ENCODE results near the gene AFDN. TPM values are rescaled to one million over a fixed set of nuclear protein-coding genes. Genes with fewer than 3 reads are reported as not detected.

The AFDN gene
- total and polyA plus RNA-seq, 10 of the 15 experiments (the other 5 are each of a cell fraction or from before 2014, with no cell fraction given), result 5.7 to 68.2 (median 45.1) TPM

- H3K9me3 ChIP-seq (replicated peaks; ENCODE audit: control insufficient read depth, insufficient read depth, low read length), result no peaks in the 10 kb centered on the region
- no TSS peak for BruUV-seq (replicated peaks)
- H3K27me3 ChIP-seq (replicated peaks in 1 of 2; ENCODE audit: control insufficient read depth in 2 of 2, insufficient read depth in 2 of 2, low read length in 1 of 2), result no peaks in the 10 kb centered on the region
- POLR2A ChIA-PET, result no interaction called here
- RAD21 ChIA-PET (ENCODE audit: unreplicated experiment), result no interaction called here
- no peak overlapping the region for H3K9ac ChIP-seq (ENCODE audit: control insufficient read depth, insufficient read depth, low read length)
- in situ Hi-C loops (cut with MboI) (no loop called here), intact Hi-C loops (cut with micrococcal nuclease; ENCODE audit: unreplicated experiment) (no loop called here)
- H4K20me1 ChIP-seq (ENCODE audit: control insufficient read depth, insufficient read depth), result no peaks in the 10 kb centered on the region
- H3K27ac ChIP-seq (ENCODE audit: control insufficient read depth, insufficient read depth), result no peak overlapping the region
- no peaks in the 10 kb centered on the region for H3K79me2 ChIP-seq (ENCODE audit: control insufficient read depth, insufficient read depth, low read length)
- SMC1A ChIA-PET (ENCODE audit: uncharacterized antibody, unreplicated experiment), result interaction anchor here (0.6 to 1.9 kb wide), 3 partner anchors 8 to 16 kb away, joined by 3 to 7 read pairs (median 4); no protein-coding TSS in a partner anchor
- FAIRE-seq (no peak), DNase-seq (ENCODE audit: low read depth, low spot score) (no peak), ATAC-seq (no peak)
- WGBS (ENCODE audit: insufficient coverage, insufficient replicate concordance, low lambda C conversion rate, missing lambda C conversion rate), result 77% methylated on average over 2 of the region's 2 CpGs
- H3K4me2 ChIP-seq (ENCODE audit: control insufficient read depth, insufficient read depth), result no peak overlapping the region
- CTCF ChIA-PET, result interaction anchor here (0.6 to 1.7 kb wide), 4 partner anchors 11 to 192 kb away, joined by 3 to 4 read pairs (median 3); no protein-coding TSS in a partner anchor
- no peak for TF ChIP-seq IRF5 (IDR thresholded peaks at IDR 0.05; ENCODE audit: borderline replicate concordance)
- no peak for TF ChIP-seq CUX1 (IDR thresholded peaks at IDR 0.05; ENCODE audit: insufficient replicate concordance, low read depth, low read length)
- no peak for TF ChIP-seq WRNIP1 (IDR thresholded peaks at IDR 0.05; ENCODE audit: borderline replicate concordance, low read depth, low read length)
- no peak for TF ChIP-seq E2F4 (IDR thresholded peaks at IDR 0.05; ENCODE audit: low read depth, low read length)
- no peaks in the 10 kb centered on the region for H3K4me1 ChIP-seq (ENCODE audit: control insufficient read depth, insufficient read depth, low read length)
- H3K4me3 ChIP-seq, result no peak overlapping the region
- peaks cover 0 to 10% of the 10 kb centered on the region in 2 experiments; a peak in 3 of 4 replicates for H3K36me3 ChIP-seq (ENCODE audit: control insufficient read depth in 2 of 2, insufficient read depth in 2 of 2, low read length in 1 of 2)
- no peak overlapping the region for H2AFZ ChIP-seq (ENCODE audit: control insufficient read depth, low read depth, low read length)
Measured at GRCh38 chr6:167881327-167881726, 54.6 kb downstream of the AFDN start.

Data from GM12878 (cell line).